ENCODE measurements around the gene RYR2. TPM values are rescaled to one million over a fixed set of nuclear protein-coding genes. Genes with fewer than 3 reads are reported as not detected.

The RYR2 gene
- total RNA-seq, 4 donors from 2014 or later: 0.16 to 1.4 (median 0.60) TPM

DNA sequence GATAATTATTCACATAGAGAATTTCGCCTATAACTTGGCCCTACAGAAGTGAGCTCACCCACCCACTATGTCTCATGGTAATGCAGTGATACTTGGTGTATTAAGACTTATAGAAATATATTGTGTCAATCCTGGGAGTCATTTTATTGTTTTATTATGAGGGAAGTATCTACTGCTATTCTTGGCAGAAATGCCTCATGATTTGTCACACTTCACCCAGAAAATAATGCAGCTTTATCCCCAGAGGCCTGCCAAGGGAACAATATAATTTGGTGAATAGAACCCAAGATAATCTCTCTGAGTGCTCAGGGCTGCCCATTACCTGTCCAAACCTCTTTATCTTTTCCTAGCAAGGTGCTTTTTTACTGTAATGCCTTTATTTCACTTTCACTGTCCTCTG lies 750.7 kb downstream of the RYR2 start:
- TF ChIP-seq, protein P1, sequence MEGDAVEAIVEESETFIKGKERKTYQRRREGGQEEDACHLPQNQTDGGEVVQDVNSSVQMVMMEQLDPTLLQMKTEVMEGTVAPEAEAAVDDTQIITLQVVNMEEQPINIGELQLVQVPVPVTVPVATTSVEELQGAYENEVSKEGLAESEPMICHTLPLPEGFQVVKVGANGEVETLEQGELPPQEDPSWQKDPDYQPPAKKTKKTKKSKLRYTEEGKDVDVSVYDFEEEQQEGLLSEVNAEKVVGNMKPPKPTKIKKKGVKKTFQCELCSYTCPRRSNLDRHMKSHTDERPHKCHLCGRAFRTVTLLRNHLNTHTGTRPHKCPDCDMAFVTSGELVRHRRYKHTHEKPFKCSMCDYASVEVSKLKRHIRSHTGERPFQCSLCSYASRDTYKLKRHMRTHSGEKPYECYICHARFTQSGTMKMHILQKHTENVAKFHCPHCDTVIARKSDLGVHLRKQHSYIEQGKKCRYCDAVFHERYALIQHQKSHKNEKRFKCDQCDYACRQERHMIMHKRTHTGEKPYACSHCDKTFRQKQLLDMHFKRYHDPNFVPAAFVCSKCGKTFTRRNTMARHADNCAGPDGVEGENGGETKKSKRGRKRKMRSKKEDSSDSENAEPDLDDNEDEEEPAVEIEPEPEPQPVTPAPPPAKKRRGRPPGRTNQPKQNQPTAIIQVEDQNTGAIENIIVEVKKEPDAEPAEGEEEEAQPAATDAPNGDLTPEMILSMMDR (IDR thresholded peaks at IDR 0.05; ENCODE audit: low read depth): no peak

DNA sequence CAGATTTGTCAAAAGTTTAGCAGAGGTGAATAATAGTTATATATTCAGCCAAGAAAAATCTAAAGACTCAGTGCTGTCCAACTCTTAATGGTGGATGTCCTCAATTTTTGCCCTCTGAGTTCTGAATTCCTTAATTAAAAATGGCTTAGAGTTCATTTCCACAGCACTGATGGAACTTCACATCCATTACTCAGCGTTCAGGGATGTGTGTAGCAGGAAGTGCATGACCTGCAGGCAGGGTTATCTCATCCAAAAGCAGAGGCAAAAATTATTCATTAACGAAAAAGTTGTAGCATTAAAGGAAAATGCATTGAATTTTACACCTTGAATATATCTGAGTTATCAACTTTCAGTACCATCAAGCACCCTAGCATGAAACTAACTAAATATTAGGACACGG lies 752.1 kb downstream of the RYR2 start:
- TF ChIP-seq, protein P1 (IDR thresholded peaks at IDR 0.05; ENCODE audit: low read depth): no peak

DNA sequence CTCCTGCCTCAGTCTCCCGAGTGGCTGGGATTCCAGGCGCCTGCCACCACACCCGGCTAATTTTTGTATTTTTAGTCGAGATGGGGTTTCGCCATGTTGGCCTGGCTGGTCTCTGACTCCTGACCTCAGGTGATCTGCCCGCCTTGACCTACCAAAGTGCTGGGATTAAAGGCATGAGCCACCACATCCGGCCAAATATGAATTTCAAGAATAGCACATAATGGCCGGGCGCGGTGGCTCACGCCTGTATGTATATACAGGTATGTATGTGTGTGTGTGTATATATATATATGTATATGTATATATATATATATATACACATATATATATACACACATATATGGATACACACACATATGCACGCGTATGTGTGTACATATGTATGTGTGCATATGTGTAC lies 753.6 kb downstream of the RYR2 start:
- TF ChIP-seq, protein P1 (IDR thresholded peaks at IDR 0.05; ENCODE audit: low read depth): no peak

DNA sequence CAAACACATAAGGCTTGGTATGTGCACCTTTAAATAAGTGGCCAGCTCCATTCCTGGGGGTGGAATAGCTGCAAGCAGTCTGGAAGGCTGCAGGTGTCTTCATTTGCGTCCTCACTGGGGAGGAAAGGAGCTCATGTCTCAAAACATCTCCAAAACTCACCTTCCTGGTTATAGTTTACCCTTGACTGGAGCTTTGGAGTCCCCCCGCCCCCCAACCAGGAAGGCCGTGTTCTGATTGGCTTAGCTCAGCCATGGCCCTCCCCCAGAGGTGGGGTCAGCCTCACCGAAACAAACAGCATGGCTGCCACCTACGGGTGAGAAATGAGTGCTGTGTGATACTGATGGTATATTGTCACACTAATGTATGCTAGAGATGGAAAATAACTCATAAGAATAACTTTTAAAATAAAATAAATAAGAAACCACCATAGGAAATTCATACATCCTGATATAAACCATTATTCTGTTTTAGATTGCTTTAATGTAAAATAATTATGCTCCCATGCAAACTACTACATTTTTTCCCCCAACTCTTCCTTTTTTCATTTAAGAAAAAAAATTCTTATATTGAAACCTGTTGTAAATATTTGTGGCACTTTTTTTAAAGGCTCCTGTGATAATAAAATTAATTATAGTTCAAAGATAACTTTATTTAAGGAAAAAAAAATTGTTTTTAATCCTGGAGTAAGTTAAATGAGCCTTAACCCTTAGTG lies 757.9 kb downstream of the RYR2 start:
- TF ChIP-seq, protein P1 (IDR thresholded peaks at IDR 0.05; ENCODE audit: low read depth): no peak

DNA sequence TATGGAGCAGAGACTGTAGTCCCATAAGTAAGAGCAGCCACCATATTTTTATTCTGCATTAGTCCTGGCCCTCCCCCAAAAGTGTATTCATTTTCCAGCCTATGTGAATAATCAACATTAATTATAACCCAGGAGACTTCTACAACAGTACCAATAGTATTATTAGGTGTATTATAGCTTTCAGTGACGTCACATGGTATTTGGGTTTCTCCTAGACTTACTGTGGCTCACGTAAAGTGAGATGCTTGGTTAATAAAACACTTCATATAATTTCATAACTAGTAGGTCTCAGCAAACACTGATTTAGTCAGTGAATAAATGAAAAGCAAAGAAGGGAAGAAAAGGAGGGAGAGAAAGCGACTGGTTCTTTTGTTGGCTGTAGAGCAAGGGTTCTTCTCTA lies 762.5 kb downstream of the RYR2 start:
- TF ChIP-seq, protein P1 (IDR thresholded peaks at IDR 0.05; ENCODE audit: low read depth): no peak

DNA sequence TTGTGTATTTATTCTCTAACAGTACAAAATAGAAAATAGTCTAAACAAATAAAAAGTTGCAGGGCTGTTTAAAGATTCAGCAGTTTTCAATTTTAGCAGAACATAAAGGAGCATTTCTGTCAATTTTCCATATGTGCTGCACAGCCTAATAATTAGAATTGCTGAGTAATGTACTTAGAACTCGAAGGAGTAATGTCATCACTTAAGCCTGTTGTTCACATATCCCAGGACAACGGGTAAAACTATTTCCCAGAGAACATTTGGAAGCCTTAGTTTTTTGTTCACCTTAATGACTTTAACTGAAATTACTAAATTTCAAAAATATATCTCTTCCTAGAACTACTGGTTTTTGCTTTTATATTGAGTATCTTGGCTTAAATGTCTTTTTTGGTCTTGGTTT lies 767.1 kb downstream of the RYR2 start:
- TF ChIP-seq, protein P1 (IDR thresholded peaks at IDR 0.05; ENCODE audit: low read depth): no peak

DNA sequence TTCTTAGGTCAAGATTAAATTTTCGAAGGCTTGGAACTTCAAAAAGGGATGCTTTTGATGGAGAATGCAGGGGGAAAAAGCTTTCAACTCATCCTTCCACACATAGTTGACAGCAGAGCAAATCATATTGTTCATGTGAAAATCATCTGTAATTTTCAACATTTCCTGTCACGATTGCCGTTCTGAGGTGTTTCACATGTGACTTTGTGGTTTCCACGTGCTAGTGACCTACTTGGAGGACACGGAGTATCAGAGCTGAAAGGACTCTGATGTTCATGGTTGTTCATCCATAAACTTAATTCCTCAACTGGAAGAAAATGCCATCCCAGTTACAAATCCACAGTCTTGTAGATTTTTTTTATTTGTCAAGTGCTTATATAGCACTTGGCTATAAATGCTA lies 769.6 kb downstream of the RYR2 start:
- TF ChIP-seq, protein P1 (IDR thresholded peaks at IDR 0.05; ENCODE audit: low read depth): no peak
